Smooth muscle cell (in vitro differentiated cells): ENCODE data around the gene ELF2. TPM values are rescaled to one million over a fixed set of nuclear protein-coding genes. Genes with fewer than 3 reads are reported as not detected.

Experiments
- DNase-seq: peaks from one replicate; lab custom pipeline; 2025; ENCODE audit not compliant: unreplicated experiment; lab: John Stamatoyannopoulos, UW
- H2AFZ ChIP-seq: fragments of 200-600 bp; sonication (generic); 2 replicates; pipeline ENCODE4 v1.6.0; 2016; ENCODE audit warnings: antibody characterized with exemption, low read depth, mild to moderate bottlenecking
- H3F3A ChIP-seq: fragments of 200-600 bp; sonication (generic); 2 replicates; pipeline ENCODE4 v1.6.0; 2017; ENCODE audit warnings: antibody characterized with exemption, low read depth
- H3K27ac ChIP-seq: fragments of 200-600 bp; sonication (generic); 2 replicates; pipeline ENCODE4 v1.5.1; 2016; ENCODE audit warnings: low read depth, mild to moderate bottlenecking
- H3K27me3 ChIP-seq: fragments of 200-600 bp; sonication (generic); 2 replicates; pipeline ENCODE4 v1.6.1; 2016; ENCODE audit warnings: low read depth, mild to moderate bottlenecking
- H3K36me3 ChIP-seq: fragments of 200-600 bp; sonication (generic); 2 replicates; pipeline ENCODE4 v1.5.1; 2016; ENCODE audit warnings: low read depth
- H3K4me1 ChIP-seq: fragments of 200-600 bp; sonication (generic); 2 replicates; pipeline ENCODE4 v1.5.1; 2016; ENCODE audit warnings: low read depth
- H3K4me2 ChIP-seq: fragments of 200-600 bp; sonication (generic); 2 replicates; pipeline ENCODE4 v1.6.0; 2016; ENCODE audit warnings: mild to moderate bottlenecking
- H3K4me3 ChIP-seq: fragments of 200-600 bp; sonication (generic); 2 replicates; pipeline ENCODE4 v1.5.1; 2016; ENCODE audit warnings: mild to moderate bottlenecking
- H3K79me2 ChIP-seq: fragments of 200-600 bp; sonication (generic); 2 replicates; pipeline ENCODE4 v1.6.0; 2016; ENCODE audit warnings: low read depth, mild to moderate bottlenecking
- H3K9ac ChIP-seq: fragments of 200-600 bp; sonication (generic); 2 replicates; pipeline ENCODE4 v1.6.0; 2016; ENCODE audit warnings: low read depth
- H3K9me3 ChIP-seq: fragments of 200-600 bp; sonication (generic); replicated peaks from 2 replicates; pipeline ENCODE4 v1.5.1; 2016; ENCODE audit warnings: low read depth
- H4K20me1 ChIP-seq: fragments of 200-600 bp; sonication (generic); 2 replicates; pipeline ENCODE4 v1.6.0; 2016; ENCODE audit warnings: low read depth
- WGBS: methylation state at CpG from one replicate; pipeline ENCODE4 v1.1.7; 2016; ENCODE audit warnings: low lambda C conversion rate; 5-methylcytosine and 5-hydroxymethylcytosine counted together
- polyA plus RNA-seq: library from polyadenylated mRNA; unstranded; fragments of >200 nt; fragmentation: Nextera tagmentation; extraction: Ambion mirVana; gene quantifications from 2 replicates; pipeline ENCODE4 v1.2.1, GENCODE V29; 2016
- total RNA-seq: library from RNA; depleted of rRNA; stranded (reverse); fragments of >200 nt; gene quantifications from 2 replicates; pipeline ENCODE4 v1.2.3, GENCODE V29; 2014
- TF ChIP-seq, protein P1 (sequence below): fragments of 200-600 bp; sonication (generic); IDR thresholded peaks from 2 replicates; pipeline ENCODE4 v1.5.1; 2017; ENCODE audit warnings: borderline replicate concordance, mild to moderate bottlenecking, antibody characterized with exemption; ENCODE audit not compliant: insufficient read depth, poor library complexity, severe bottlenecking

ELF2 gene
- total and polyA plus RNA-seq, 2 experiments from 2014 or later = 26.1 to 37.2 TPM

DNA sequence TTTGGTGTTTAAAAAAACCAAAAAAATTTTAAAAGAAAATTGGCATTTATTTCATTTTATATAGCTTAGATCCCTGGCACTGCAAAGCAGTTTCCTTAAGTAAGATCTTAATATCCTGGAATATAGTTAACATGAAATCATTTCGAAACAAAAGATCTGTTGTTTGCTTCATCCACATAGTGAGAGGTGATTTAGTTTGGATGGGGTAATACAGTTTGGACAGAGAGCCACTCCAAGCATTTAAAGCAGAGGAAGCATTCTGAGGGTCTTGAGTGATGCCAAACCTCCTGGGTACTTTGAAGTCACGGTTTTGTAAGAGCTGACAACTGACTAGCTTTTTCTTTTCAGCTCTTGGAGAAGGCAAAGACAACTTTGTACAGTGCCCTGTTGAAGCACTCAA, 132.7 kb downstream of the ELF2 start:
- H4K20me1 ChIP-seq = peaks cover 91% of the 10 kb centered on the region
- H3K79me2 ChIP-seq = peaks cover 85% of the 10 kb centered on the region
- H3K4me1 ChIP-seq = no peaks in the 10 kb centered on the region
- no peak overlapping the region for H3K9ac ChIP-seq
- peak overlapping the region; percentile 19 for H3K27ac ChIP-seq
- no peaks in the 10 kb centered on the region for H3K9me3 ChIP-seq
- no peak for DNase-seq
- H3K4me2 ChIP-seq = no peak overlapping the region
- no peak overlapping the region for H3K4me3 ChIP-seq
- 74% methylated on average over 2 of the region's 2 CpGs for WGBS
- H2AFZ ChIP-seq = no peak overlapping the region
- H3K36me3 ChIP-seq = peaks cover 5% of the 10 kb centered on the region
- H3K27me3 ChIP-seq = no peaks in the 10 kb centered on the region
- H3F3A ChIP-seq = peaks cover 20% of the 10 kb centered on the region
- TF ChIP-seq, protein P1, sequence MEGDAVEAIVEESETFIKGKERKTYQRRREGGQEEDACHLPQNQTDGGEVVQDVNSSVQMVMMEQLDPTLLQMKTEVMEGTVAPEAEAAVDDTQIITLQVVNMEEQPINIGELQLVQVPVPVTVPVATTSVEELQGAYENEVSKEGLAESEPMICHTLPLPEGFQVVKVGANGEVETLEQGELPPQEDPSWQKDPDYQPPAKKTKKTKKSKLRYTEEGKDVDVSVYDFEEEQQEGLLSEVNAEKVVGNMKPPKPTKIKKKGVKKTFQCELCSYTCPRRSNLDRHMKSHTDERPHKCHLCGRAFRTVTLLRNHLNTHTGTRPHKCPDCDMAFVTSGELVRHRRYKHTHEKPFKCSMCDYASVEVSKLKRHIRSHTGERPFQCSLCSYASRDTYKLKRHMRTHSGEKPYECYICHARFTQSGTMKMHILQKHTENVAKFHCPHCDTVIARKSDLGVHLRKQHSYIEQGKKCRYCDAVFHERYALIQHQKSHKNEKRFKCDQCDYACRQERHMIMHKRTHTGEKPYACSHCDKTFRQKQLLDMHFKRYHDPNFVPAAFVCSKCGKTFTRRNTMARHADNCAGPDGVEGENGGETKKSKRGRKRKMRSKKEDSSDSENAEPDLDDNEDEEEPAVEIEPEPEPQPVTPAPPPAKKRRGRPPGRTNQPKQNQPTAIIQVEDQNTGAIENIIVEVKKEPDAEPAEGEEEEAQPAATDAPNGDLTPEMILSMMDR = no peak

DNA sequence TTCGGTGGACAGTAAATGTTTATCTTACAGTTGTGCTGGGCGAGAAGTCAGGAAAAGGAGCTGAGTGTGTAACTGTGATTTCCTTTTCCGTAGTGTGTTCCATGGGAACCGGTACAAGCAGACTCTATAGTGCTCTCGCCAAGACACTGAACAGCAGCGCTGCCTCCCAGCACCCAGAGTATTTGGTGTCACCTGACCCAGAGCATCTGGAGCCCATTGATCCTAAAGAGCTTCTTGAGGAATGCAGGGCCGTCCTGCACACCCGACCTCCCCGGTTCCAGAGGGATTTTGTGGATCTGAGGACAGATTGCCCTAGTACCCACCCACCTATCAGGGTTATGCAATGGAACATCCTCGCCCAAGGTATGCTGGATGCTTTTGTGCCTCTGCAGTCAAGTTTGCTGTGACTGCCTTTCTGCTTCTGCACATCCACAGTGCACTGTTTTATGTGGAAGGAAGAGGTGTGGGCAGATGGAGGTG, 134.0 kb downstream of the ELF2 start:
- peaks cover 84% of the 10 kb centered on the region for H3K79me2 ChIP-seq
- 96% methylated on average over 10 of the region's 10 CpGs for WGBS
- H3K27ac ChIP-seq = no peak overlapping the region

GRCh38 chr4:139038874-139039443, 138.1 kb downstream of the ELF2 start:
- WGBS = 93% methylated on average over 1 of the region's 1 CpG
- Histone ChIP-seq H3F3A (peaks cover 9% of the 10 kb centered on the region), H3K4me1 (no peaks in the 10 kb centered on the region), H2AFZ (no peak overlapping the region), H3K79me2 (peaks cover 98% of the 10 kb centered on the region), H3K27ac (peak overlapping the region; percentile 52), H3K36me3 (peaks cover 7% of the 10 kb centered on the region), H3K4me2 (no peak overlapping the region), H3K4me3 (no peak overlapping the region), H4K20me1 (peaks cover 97% of the 10 kb centered on the region), H3K9me3 (no peaks in the 10 kb centered on the region), H3K9ac (no peak overlapping the region), H3K27me3 (no peaks in the 10 kb centered on the region)
- no peak for DNase-seq
- TF ChIP-seq, protein P1 = no peak

More for the DNA sequence above, 134.0 kb downstream of the ELF2 start:
- Histone ChIP-seq H3K9me3 (no peaks in the 10 kb centered on the region), H3K4me2 (no peak overlapping the region), H3F3A (peaks cover 20% of the 10 kb centered on the region), H4K20me1 (peaks cover 95% of the 10 kb centered on the region), H3K36me3 (peaks cover 5% of the 10 kb centered on the region), H2AFZ (no peak overlapping the region), H3K4me3 (no peak overlapping the region), H3K4me1 (no peaks in the 10 kb centered on the region), H3K9ac (no peak overlapping the region), H3K27me3 (no peaks in the 10 kb centered on the region)
- DNase-seq = no peak
- TF ChIP-seq, protein P1 = no peak

DNA sequence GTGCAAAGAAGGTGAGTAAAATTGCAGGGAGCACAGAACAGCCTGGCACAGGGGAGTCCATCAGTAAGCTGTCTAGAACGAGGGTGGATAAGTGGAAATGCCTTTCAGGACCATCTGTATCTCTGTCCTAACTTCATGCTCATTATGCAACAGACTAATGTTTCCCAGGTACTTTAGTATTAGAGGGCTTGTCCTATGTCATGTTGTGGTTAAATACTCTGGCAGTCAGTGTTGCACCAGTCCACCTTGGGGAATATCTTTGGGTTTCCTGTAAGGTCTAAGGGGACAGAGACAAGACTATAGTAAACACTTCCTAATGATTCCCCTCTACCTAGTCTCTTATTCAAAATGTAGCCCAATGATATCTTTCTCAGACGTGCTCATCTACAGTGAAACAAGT, 140.1 kb downstream of the ELF2 start:
- no peak overlapping the region for H3K4me3 ChIP-seq
- no peak overlapping the region for H3K27ac ChIP-seq
- no peak for DNase-seq
- peaks cover 5% of the 10 kb centered on the region for H3F3A ChIP-seq
- H3K9ac ChIP-seq = no peak overlapping the region
- H3K27me3 ChIP-seq = no peaks in the 10 kb centered on the region
- peaks cover 99% of the 10 kb centered on the region for H4K20me1 ChIP-seq
- H3K9me3 ChIP-seq = no peaks in the 10 kb centered on the region
- TF ChIP-seq, protein P1 = no peak
- no peaks in the 10 kb centered on the region for H3K4me1 ChIP-seq
- peaks cover 98% of the 10 kb centered on the region for H3K79me2 ChIP-seq
- H3K36me3 ChIP-seq = peaks cover 7% of the 10 kb centered on the region
- WGBS = 94% methylated on average over 2 of the region's 2 CpGs
- H2AFZ ChIP-seq = no peak overlapping the region
- no peak overlapping the region for H3K4me2 ChIP-seq
